MM.1S (cell line): ENCODE data around the gene RTKN.

Experiments
- DNase-seq: peaks from one replicate; pipeline ENCODE4 v3.0.0-alpha.2; 2015
- H2AFZ ChIP-seq: fragments of 300-600 bp; sonication (generic); 2 replicates; pipeline ENCODE4 v1.6.0; 2016; ENCODE audit warnings: antibody characterized with exemption, low read length
- H3F3A ChIP-seq: fragments of 300-600 bp; sonication (generic); 2 replicates; pipeline ENCODE4 v1.6.1; 2016; ENCODE audit warnings: mild to moderate bottlenecking, antibody characterized with exemption, low read length, moderate library complexity, mixed read lengths; ENCODE audit not compliant: insufficient read depth
- H3K27ac ChIP-seq: fragments of 300-600 bp; sonication (generic); 2 replicates; pipeline ENCODE4 v1.5.1; 2016; ENCODE audit warnings: mild to moderate bottlenecking, low read length
- H3K27me3 ChIP-seq: fragments of 300-600 bp; sonication (generic); replicated peaks from 2 replicates; pipeline ENCODE4 v1.6.0; 2016; ENCODE audit warnings: low read length; ENCODE audit not compliant: insufficient read depth
- H3K36me3 ChIP-seq: fragments of 300-600 bp; sonication (generic); replicated peaks from 2 replicates; pipeline ENCODE4 v1.6.1; 2016; ENCODE audit warnings: mild to moderate bottlenecking, low read length, mixed read lengths; ENCODE audit not compliant: insufficient read depth
- H3K4me1 ChIP-seq: fragments of 300-600 bp; sonication (generic); 2 replicates; pipeline ENCODE4 v1.6.1; 2016; ENCODE audit warnings: low read length, mixed read lengths
- H3K4me2 ChIP-seq: fragments of 300-600 bp; sonication (generic); 2 replicates; pipeline ENCODE4 v1.6.0; 2016; ENCODE audit warnings: low read depth, low read length
- H3K4me3 ChIP-seq: fragments of 300-600 bp; sonication (generic); 2 replicates; pipeline ENCODE4 v1.5.1; 2016; ENCODE audit warnings: low read length, mixed read lengths
- H3K79me2 ChIP-seq: fragments of 300-600 bp; sonication (generic); 2 replicates; pipeline ENCODE4 v1.6.1; 2016; ENCODE audit warnings: mixed run types, low read length, mixed read lengths
- H3K9ac ChIP-seq: fragments of 300-600 bp; sonication (generic); 2 replicates; pipeline ENCODE4 v1.6.1; 2016; ENCODE audit warnings: low read length, mixed read lengths
- H3K9me2 ChIP-seq: fragments of 300-600 bp; sonication (generic); replicated peaks from 2 replicates; pipeline ENCODE4 v1.6.1; 2016; ENCODE audit warnings: mild to moderate bottlenecking, low read length, mixed read lengths; ENCODE audit not compliant: insufficient read depth
- H3K9me3 ChIP-seq: fragments of 300-600 bp; sonication (generic); replicated peaks from 2 replicates; pipeline ENCODE4 v1.6.1; 2016; ENCODE audit warnings: mild to moderate bottlenecking, low read length, mixed read lengths; ENCODE audit not compliant: insufficient read depth
- H4K20me1 ChIP-seq: fragments of 300-600 bp; sonication (generic); 2 replicates; pipeline ENCODE4 v1.6.1; 2016; ENCODE audit warnings: mild to moderate bottlenecking, low read length, moderate library complexity, mixed read lengths; ENCODE audit not compliant: insufficient read depth
- CTCF ChIP-seq: fragments of 300-600 bp; sonication (generic); IDR thresholded peaks from 2 replicates; pipeline ENCODE4 v1.5.1; 2016; ENCODE audit warnings: antibody characterized with exemption, low read length, mixed read lengths
- EZH2 ChIP-seq: fragments of 300-600 bp; sonication (generic); optimal IDR thresholded peaks from 2 replicates; pipeline ENCODE3; 2017; ENCODE audit warnings: low read depth, mild to moderate bottlenecking, antibody characterized with exemption, low read length, mixed read lengths
- EZH2phosphoT487 ChIP-seq: fragments of 300-600 bp; sonication (generic); IDR thresholded peaks from 2 replicates; pipeline ENCODE4 v1.6.1; 2018; ENCODE audit warnings: antibody characterized with exemption, low read length

Gene RTKN

GRCh38 chr2:74387346-74387745 is 54.4 kb downstream of the RTKN start:
- H3K27me3 ChIP-seq, result no peaks in the 10 kb centered on the region
- H3K4me1 ChIP-seq, result peaks cover 12% of the 10 kb centered on the region
- no peak overlapping the region for H3K4me3 ChIP-seq
- H3K9ac ChIP-seq, result no peak overlapping the region
- H3K9me3 ChIP-seq, result no peaks in the 10 kb centered on the region
- no peak overlapping the region for H3K4me2 ChIP-seq
- H3K79me2 ChIP-seq, result peaks cover 45% of the 10 kb centered on the region
- no peaks in the 10 kb centered on the region for H4K20me1 ChIP-seq
- no peaks in the 10 kb centered on the region for H3K36me3 ChIP-seq
- no peaks in the 10 kb centered on the region for H3K9me2 ChIP-seq
- no peak overlapping the region for H2AFZ ChIP-seq
- H3F3A ChIP-seq, result no peaks in the 10 kb centered on the region
- no peak for DNase-seq
- TF ChIP-seq CTCF (no peak), EZH2phosphoT487 (no peak), EZH2 (no peak)
- H3K27ac ChIP-seq, result no peak overlapping the region

- no peak for DNase-seq
Measured at GRCh38 chr2:74385396-74385795, 56.3 kb downstream of the RTKN start.

GRCh38 chr2:74384051-74384450 is 57.7 kb downstream of the RTKN start:
- Histone ChIP-seq H3K9me3 (no peaks in the 10 kb centered on the region), H3K79me2 (peaks cover 33% of the 10 kb centered on the region), H3K9ac (no peak overlapping the region), H3K4me2 (no peak overlapping the region), H3K36me3 (no peaks in the 10 kb centered on the region), H3K4me3 (no peak overlapping the region), H3K4me1 (no peaks in the 10 kb centered on the region), H3F3A (no peaks in the 10 kb centered on the region), H3K27me3 (no peaks in the 10 kb centered on the region), H3K27ac (no peak overlapping the region), H2AFZ (no peak overlapping the region), H4K20me1 (no peaks in the 10 kb centered on the region), H3K9me2 (no peaks in the 10 kb centered on the region)
- TF ChIP-seq EZH2 (no peak), EZH2phosphoT487 (no peak), CTCF (no peak)
- DNase-seq, result no peak

More at GRCh38 chr2:74385396-74385795, 56.3 kb downstream of the RTKN start:
- no peak overlapping the region for H3K9ac ChIP-seq
- TF ChIP-seq EZH2 (no peak), CTCF (no peak), EZH2phosphoT487 (no peak)
- H3K27ac ChIP-seq, result no peak overlapping the region
- H2AFZ ChIP-seq, result no peak overlapping the region
- 0 out of 2 replicates have a peak, but pooled peaks cover 6% of the 10 kb centered on the region for H3K4me1 ChIP-seq
- H3K4me2 ChIP-seq, result no peak overlapping the region
- H3K4me3 ChIP-seq, result no peak overlapping the region
- H3K27me3 ChIP-seq, result no peaks in the 10 kb centered on the region
- no peaks in the 10 kb centered on the region for H4K20me1 ChIP-seq
- H3F3A ChIP-seq, result no peaks in the 10 kb centered on the region
- peaks cover 40% of the 10 kb centered on the region for H3K79me2 ChIP-seq
- H3K36me3 ChIP-seq, result no peaks in the 10 kb centered on the region
- H3K9me3 ChIP-seq, result no peaks in the 10 kb centered on the region
- no peaks in the 10 kb centered on the region for H3K9me2 ChIP-seq
